ENCODE data around the gene ROR2. TPM values are rescaled to one million over a fixed set of nuclear protein-coding genes. Genes with fewer than 3 reads are reported as not detected.

ROR2 gene
- total RNA-seq, 2 donors from 2014 or later = 24.7 to 28.4 TPM

GRCh38 chr9:91751922-91752321, 198.1 kb downstream of the ROR2 start:
- intact Hi-C loops (cut with DNase I) = no loop called here
- no peak for DNase-seq (ENCODE audit: low spot score)

GRCh38 chr9:91750343-91750742, 199.7 kb downstream of the ROR2 start:
- no peak for DNase-seq (ENCODE audit: low spot score)
- intact Hi-C loops (cut with DNase I) = no loop called here

- DNase-seq (ENCODE audit: low spot score) = no peak
- intact Hi-C loops (cut with DNase I) = no loop called here
Measured at GRCh38 chr9:91746904-91747303, 203.1 kb downstream of the ROR2 start.

- DNase-seq (ENCODE audit: low spot score) = no peak
- intact Hi-C loops (cut with DNase I) = no loop called here
Measured at GRCh38 chr9:91746357-91746756, 203.7 kb downstream of the ROR2 start.

GRCh38 chr9:91744114-91744513, 205.9 kb downstream of the ROR2 start:
- intact Hi-C loops (cut with DNase I) = no loop called here

GRCh38 chr9:91741522-91741921, 208.5 kb downstream of the ROR2 start:
- intact Hi-C loops (cut with DNase I) = no loop called here
- DNase-seq (ENCODE audit: low spot score) = no peak

More at GRCh38 chr9:91744114-91744513, 205.9 kb downstream of the ROR2 start:
- no peak for DNase-seq (ENCODE audit: low spot score)

GRCh38 chr9:91740701-91741100, 209.3 kb downstream of the ROR2 start:
- intact Hi-C loops (cut with DNase I) = no loop called here
- no peak for DNase-seq (ENCODE audit: low spot score)

GRCh38 chr9:91736898-91737601, 213.0 kb downstream of the ROR2 start:
- intact Hi-C loops (cut with DNase I) = no loop called here
- DNase-seq (ENCODE audit: low spot score) = no peak

GRCh38 chr9:91736311-91736710, 213.7 kb downstream of the ROR2 start:
- intact Hi-C loops (cut with DNase I) = no loop called here
- peak; percentile 70 for DNase-seq (ENCODE audit: low spot score)

- DNase-seq (ENCODE audit: low spot score) = no peak
- intact Hi-C loops (cut with DNase I) = no loop called here
Measured at GRCh38 chr9:91735049-91735448, 215.0 kb downstream of the ROR2 start.

GRCh38 chr9:91734371-91734981, 215.6 kb downstream of the ROR2 start:
- peak; percentile 91 for DNase-seq (ENCODE audit: low spot score)
- intact Hi-C loops (cut with DNase I) = no loop called here

- intact Hi-C loops (cut with DNase I) = no loop called here
- DNase-seq (ENCODE audit: low spot score) = peak; percentile 71
Measured at GRCh38 chr9:91733006-91733624, 216.9 kb downstream of the ROR2 start.

GRCh38 chr9:91732187-91733005, 217.6 kb downstream of the ROR2 start:
- intact Hi-C loops (cut with DNase I) = no loop called here
- peak; percentile 71 for DNase-seq (ENCODE audit: low spot score)

- peak; percentile 50 for DNase-seq (ENCODE audit: low spot score)
- intact Hi-C loops (cut with DNase I) = no loop called here
Measured at GRCh38 chr9:91730806-91731205, 219.2 kb downstream of the ROR2 start.

- DNase-seq (ENCODE audit: low spot score) = peak; percentile 79
- intact Hi-C loops (cut with DNase I) = no loop called here
Measured at GRCh38 chr9:91729558-91729842, 220.5 kb downstream of the ROR2 start.

- intact Hi-C loops (cut with DNase I) = no loop called here
- DNase-seq (ENCODE audit: low spot score) = no peak
Measured at GRCh38 chr9:91727972-91728371, 222.1 kb downstream of the ROR2 start.

GRCh38 chr9:91727316-91727861, 222.6 kb downstream of the ROR2 start:
- intact Hi-C loops (cut with DNase I) = no loop called here
- DNase-seq (ENCODE audit: low spot score) = peak; percentile 69

GRCh38 chr9:91726406-91727100, 223.5 kb downstream of the ROR2 start:
- DNase-seq (ENCODE audit: low spot score) = peak; percentile 62
- intact Hi-C loops (cut with DNase I) = no loop called here

- peak; percentile 64 for DNase-seq (ENCODE audit: low spot score)
- intact Hi-C loops (cut with DNase I) = no loop called here
Measured at GRCh38 chr9:91725651-91726050, 224.4 kb downstream of the ROR2 start.

All from posterior vena cava (tissue), 2 donors.